ENCODE data around the gene PREX1.

GRCh38 chr20:48807051-48807450 lies 20.7 kb downstream of the PREX1 start:
- TF ChIP-seq CTCF (conservative IDR thresholded peaks at IDR 0.05; ENCODE audit: low read length) (no peak), EZH2phosphoT487 (IDR thresholded peaks at IDR 0.05; ENCODE audit: borderline replicate concordance, low read depth, low read length) (no peak)

Data from OCI-LY7 (cell line).